Mucosa of rectum (tissue), 2 donors: ENCODE data around the gene RER1.

Experiments
- H3K27ac ChIP-seq, 2 donors: one replicate each; pipeline ENCODE4 v1.7.0; 2013; ENCODE audit warnings: inconsistent platforms in 2 of 2, low read depth in 2 of 2, low read length in 2 of 2
- H3K27me3 ChIP-seq, 2 donors: one replicate each; pipeline ENCODE4 v1.7.0; 2013; ENCODE audit warnings: low read length in 2 of 2; ENCODE audit not compliant: control insufficient read depth in 2 of 2, insufficient read depth in 2 of 2
- H3K36me3 ChIP-seq, 2 donors: one replicate each; pipeline ENCODE4 v1.7.0; 2013; ENCODE audit warnings: low read length in 2 of 2; ENCODE audit not compliant: control insufficient read depth in 2 of 2, insufficient read depth in 2 of 2
- H3K4me1 ChIP-seq, 2 donors: one replicate each; pipeline ENCODE4 v1.7.0; 2013; ENCODE audit warnings: low read length in 2 of 2, mild to moderate bottlenecking in 1 of 2; ENCODE audit not compliant: control insufficient read depth in 2 of 2, insufficient read depth in 2 of 2
- H3K4me3 ChIP-seq, 2 donors: one replicate each; pipeline ENCODE4 v1.7.0; 2013; ENCODE audit warnings: low read length in 2 of 2
- H3K9ac ChIP-seq, 2 donors: one replicate each; pipeline ENCODE4 v1.7.0; 2013; ENCODE audit warnings: low read length in 2 of 2, low read depth in 1 of 2, mild to moderate bottlenecking in 1 of 2
- H3K9me3 ChIP-seq, 2 donors: one replicate each; pipeline ENCODE4 v1.7.0; 2013; ENCODE audit warnings: low read length in 2 of 2; ENCODE audit not compliant: control insufficient read depth in 2 of 2
- donor health status: healthy.
- donor health status: Normal muscosa, but diverticular disease.

Gene RER1

GRCh38 chr1:2377751-2378440 lies 13.7 kb upstream of the RER1 start:
- peaks cover 0 to 4% of the 10 kb centered on the region in 2 donors for H3K4me1 ChIP-seq
- H3K27ac ChIP-seq = no peak overlapping the region
- no peak overlapping the region for H3K4me3 ChIP-seq
- no peak overlapping the region for H3K9ac ChIP-seq
- H3K9me3 ChIP-seq = no peaks in the 10 kb centered on the region
- no peaks in the 10 kb centered on the region for H3K36me3 ChIP-seq
- H3K27me3 ChIP-seq = peaks cover 0 to 6% of the 10 kb centered on the region in 2 donors

GRCh38 chr1:2378441-2378851 lies 13.2 kb upstream of the RER1 start:
- Histone ChIP-seq H3K27me3 (peaks cover 0 to 6% of the 10 kb centered on the region in 2 donors), H3K9ac (no peak overlapping the region), H3K4me1 (peaks cover 0 to 4% of the 10 kb centered on the region in 2 donors), H3K4me3 (no peak overlapping the region), H3K9me3 (no peaks in the 10 kb centered on the region), H3K27ac (no peak overlapping the region), H3K36me3 (no peaks in the 10 kb centered on the region)

GRCh38 chr1:2378956-2379732 lies 12.5 kb upstream of the RER1 start:
- Histone ChIP-seq H3K36me3 (no peaks in the 10 kb centered on the region), H3K4me3 (no peak overlapping the region), H3K4me1 (peaks cover 0 to 4% of the 10 kb centered on the region in 2 donors), H3K9ac (no peak overlapping the region), H3K9me3 (no peaks in the 10 kb centered on the region), H3K27me3 (peaks cover 0 to 6% of the 10 kb centered on the region in 2 donors), H3K27ac (no peak overlapping the region)

GRCh38 chr1:2379733-2380404 lies 11.8 kb upstream of the RER1 start:
- H3K27me3 ChIP-seq = peaks cover 0 to 6% of the 10 kb centered on the region in 2 donors
- H3K9ac ChIP-seq = no peak overlapping the region
- H3K4me1 ChIP-seq = peaks cover 0 to 4% of the 10 kb centered on the region in 2 donors
- H3K27ac ChIP-seq = no peak overlapping the region
- no peaks in the 10 kb centered on the region for H3K36me3 ChIP-seq
- no peaks in the 10 kb centered on the region for H3K9me3 ChIP-seq
- H3K4me3 ChIP-seq = no peak overlapping the region

GRCh38 chr1:2380816-2381591 lies 10.6 kb upstream of the RER1 start:
- no peak overlapping the region for H3K4me3 ChIP-seq
- peaks cover 0 to 4% of the 10 kb centered on the region in 2 donors for H3K4me1 ChIP-seq
- no peaks in the 10 kb centered on the region for H3K36me3 ChIP-seq
- H3K9ac ChIP-seq = no peak overlapping the region
- H3K27me3 ChIP-seq = peaks cover 0 to 6% of the 10 kb centered on the region in 2 donors
- no peaks in the 10 kb centered on the region for H3K9me3 ChIP-seq
- H3K27ac ChIP-seq = no peak overlapping the region

- H3K27ac ChIP-seq = no peak overlapping the region
- H3K4me1 ChIP-seq = peaks cover 0 to 4% of the 10 kb centered on the region in 2 donors
These were observed 9.7 kb upstream of the RER1 start for GRCh38 chr1:2381741-2382620.

GRCh38 chr1:2382621-2383361 lies 8.8 kb upstream of the RER1 start:
- Histone ChIP-seq H3K27me3 (no peaks in the 10 kb centered on the region), H3K4me3 (no peak overlapping the region), H3K4me1 (peaks cover 0 to 4% of the 10 kb centered on the region in 2 donors), H3K9me3 (no peaks in the 10 kb centered on the region), H3K27ac (no peak overlapping the region), H3K36me3 (peaks cover 0 to 5% of the 10 kb centered on the region in 2 donors), H3K9ac (no peak overlapping the region)

More at GRCh38 chr1:2381741-2382620, 9.7 kb upstream of the RER1 start:
- H3K9ac ChIP-seq = no peak overlapping the region
- H3K9me3 ChIP-seq = no peaks in the 10 kb centered on the region
- no peak overlapping the region for H3K4me3 ChIP-seq
- H3K27me3 ChIP-seq = peaks cover 0 to 1% of the 10 kb centered on the region in 2 donors
- H3K36me3 ChIP-seq = no peaks in the 10 kb centered on the region

- Histone ChIP-seq H3K9me3 (no peaks in the 10 kb centered on the region), H3K27me3 (no peaks in the 10 kb centered on the region), H3K36me3 (peaks cover 0 to 5% of the 10 kb centered on the region in 2 donors), H3K27ac (no peak overlapping the region), H3K9ac (no peak overlapping the region), H3K4me3 (no peak overlapping the region), H3K4me1 (peaks cover 0 to 4% of the 10 kb centered on the region in 2 donors)
These were observed 8.1 kb upstream of the RER1 start for GRCh38 chr1:2383576-2383975.
